Activated T-cell treated with anti-CD3 and anti-CD28 coated beads, Interleukin-2, amount 50 U/mL, for 1 hour (primary cell): ENCODE measurements around the gene MYBPC2.
"Not testable (repeated sequence)": the region's sequence is repeated elsewhere in the genome, so short reads cannot be mapped to it uniquely, and the experiment has no call there.

Source experiments
- DNase-seq: peaks from one replicate; pipeline ENCODE4 v3.0.0-alpha.2; 2020

MYBPC2 gene

DNA sequence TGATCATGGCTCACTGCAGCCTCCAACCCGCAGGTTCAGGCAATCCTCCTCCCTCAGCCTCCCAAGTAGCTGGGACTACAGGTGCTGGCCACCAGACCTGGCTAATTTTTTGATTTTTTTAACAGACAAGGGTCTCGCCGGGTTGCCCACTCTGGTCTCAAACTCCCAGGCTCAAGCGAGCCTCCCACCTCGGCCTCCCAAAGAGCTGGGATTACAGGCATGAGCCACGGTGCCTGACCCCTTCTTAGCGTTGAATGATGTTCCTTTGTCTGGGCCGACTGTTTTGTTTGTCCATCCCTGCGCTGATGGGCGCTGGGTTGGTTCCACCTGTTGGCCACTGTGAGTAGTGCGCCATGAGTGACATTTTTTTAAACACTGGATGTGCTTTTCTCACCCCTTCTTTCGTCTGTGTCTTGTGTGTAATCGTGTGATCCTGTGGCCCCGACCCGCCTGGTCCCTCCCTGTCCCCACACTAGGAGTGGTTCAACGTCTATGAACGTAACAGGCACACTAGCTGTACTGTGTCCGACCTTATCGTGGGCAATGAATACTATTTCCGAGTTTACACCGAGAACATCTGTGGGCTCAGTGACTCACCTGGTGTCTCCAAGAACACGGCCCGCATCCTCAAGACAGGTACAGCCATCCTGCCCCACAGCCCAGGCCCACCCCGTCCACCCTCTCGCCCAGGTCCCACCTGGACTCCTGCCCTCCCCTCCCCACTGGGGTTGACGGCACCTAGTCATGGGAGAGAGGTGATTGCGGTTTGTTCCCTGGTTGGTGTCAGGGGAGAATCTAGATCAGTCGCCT is 28.6 kb downstream of the MYBPC2 start:
- peak; percentile 65 for DNase-seq

DNA sequence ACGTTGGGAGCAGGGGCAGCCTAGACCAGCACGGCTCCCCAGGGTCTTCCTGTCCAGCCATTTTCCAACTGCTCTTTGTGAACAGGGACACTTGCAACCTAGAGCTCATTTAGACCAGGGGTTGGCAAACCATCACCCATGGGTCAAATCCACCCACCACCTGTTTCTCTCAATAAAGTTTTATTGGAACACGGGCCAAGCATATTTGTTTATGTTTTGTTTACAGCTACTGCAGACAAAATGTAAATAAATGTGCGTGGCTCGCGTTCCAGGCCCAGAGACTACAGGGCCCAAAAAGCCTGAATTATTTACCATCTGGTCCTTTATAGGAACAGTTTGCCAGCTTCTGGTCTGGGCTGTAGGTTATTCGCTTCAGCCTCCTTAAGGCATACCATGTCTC is 30.3 kb downstream of the MYBPC2 start:
- DNase-seq = no peak

- no peak for DNase-seq
Measured at GRCh38 chr19:50464348-50464747, 31.7 kb downstream of the MYBPC2 start.

DNA sequence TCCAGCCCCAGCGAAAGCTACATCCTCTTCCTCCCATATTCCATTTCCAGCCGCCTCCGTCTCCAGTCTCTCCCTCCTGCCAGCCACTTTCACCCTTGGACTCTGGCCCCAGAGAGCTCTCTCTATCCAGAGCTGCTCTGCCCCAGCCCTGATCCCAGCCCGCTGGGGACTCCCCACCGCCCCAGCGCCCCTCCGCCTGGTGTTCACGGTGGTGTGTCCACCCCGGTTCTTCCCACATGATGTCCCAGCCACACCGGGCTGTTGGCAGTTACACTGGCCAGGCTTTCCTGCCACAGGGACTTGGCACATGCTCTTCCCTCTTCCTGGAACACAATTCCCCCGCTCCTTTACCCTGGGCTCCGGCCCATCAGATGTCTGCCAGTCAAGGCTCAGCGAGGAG is 32.3 kb downstream of the MYBPC2 start:
- no peak for DNase-seq

- no peak for DNase-seq
Measured at GRCh38 chr19:50465986-50466705, 33.5 kb downstream of the MYBPC2 start.

GRCh38 chr19:50466706-50467039 is 34.0 kb downstream of the MYBPC2 start:
- no peak for DNase-seq

GRCh38 chr19:50467566-50467965 is 34.9 kb downstream of the MYBPC2 start:
- DNase-seq = no peak

DNA sequence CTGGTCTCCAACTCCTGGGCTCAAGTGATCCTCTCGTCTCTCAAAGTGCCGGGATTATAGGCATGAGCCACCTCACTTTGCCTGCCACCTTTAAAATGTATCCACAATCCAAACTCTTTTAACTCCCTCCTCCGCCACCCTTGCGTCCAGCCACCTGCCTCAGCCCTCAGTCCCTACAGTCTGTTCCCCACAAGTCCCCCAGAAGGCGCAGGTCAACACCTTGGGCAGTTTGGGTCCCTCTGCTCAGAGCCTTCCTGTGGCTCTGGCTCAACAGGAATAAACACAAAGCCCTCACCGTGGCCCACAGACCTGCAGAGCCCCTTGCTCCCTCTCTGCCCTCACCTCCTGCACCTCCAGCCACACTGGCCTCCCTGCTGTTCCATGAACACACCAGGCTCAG is 36.1 kb downstream of the MYBPC2 start:
- no peak for DNase-seq

DNA sequence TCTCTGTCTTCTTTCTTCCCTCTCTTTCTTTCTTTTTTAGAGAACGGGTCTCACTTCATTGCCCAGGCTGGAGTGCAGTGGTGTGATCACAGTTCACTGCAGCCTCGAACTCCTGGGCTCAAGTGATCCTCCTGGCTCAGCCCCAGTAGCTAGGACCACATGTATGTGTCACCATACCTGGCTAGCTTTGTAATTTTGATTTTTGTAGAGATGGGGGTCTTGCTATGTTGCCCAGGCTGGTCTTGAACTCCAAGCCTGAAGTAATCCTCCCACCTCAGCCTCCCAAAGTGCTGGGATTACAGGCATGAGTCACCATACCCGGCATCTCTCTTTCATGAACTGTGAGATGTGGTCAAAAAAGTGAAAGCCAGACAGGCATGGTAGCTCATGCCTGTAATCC is 40.6 kb downstream of the MYBPC2 start:
- not testable (repeated sequence) for DNase-seq

DNA sequence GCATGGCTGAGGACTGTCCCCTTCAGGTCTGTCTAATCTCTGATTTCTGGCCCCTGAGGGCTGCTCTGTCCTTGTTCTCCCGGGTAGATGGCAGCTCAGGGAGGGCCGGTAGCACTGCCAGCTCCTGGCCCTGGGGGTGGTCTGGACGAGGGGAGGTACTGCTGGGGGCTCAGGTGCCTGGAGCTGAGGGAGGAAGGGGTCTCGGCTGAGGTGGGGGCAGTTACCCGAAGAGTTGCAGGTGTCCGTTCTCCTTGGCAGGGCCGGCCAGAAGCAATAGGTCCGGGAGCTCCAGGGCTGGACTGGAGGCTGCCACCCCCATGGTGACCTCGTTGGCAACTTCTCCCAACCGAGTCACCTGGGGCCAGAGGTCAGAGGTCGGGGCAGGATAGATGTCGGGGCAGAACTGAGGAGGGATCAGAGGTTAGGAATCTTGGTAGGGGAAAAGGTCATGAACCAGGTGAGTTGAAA is 42.4 kb downstream of the MYBPC2 start:
- no peak for DNase-seq

GRCh38 chr19:50475736-50476223 is 43.1 kb downstream of the MYBPC2 start:
- no peak for DNase-seq

DNA sequence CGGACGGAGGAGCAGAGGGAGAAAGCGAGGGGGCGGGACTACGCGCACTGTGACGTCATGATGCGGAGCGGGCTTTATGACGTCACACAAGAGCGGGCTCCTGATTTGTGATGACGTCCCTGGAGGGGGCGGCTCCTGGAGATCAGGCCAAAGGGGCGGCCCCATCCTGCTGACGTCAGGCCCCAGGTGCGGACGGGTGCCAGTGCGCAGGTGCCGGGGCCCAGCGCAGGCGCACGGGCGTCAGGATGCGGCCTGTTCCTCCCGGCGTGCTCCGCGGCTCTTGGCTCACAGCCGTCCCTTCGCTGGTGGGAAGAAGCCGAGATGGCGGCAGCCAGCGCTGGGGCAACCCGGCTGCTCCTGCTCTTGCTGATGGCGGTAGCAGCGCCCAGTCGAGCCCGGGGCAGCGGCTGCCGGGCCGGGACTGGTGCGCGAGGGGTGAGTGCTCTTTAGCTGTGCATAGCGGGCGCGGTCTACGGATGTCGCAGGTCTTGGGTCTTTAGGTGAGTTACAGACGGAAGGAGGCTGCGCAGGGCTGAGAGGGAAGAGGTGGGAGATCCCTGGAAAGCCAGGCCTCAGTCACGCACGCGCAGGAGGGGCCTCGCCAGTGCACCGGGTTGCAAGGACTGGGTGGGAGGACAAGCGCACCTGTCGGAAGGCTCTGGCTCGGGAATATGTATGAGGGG is 43.7 kb downstream of the MYBPC2 start, which contains the start of the genes EMC10 and GARIN5A:
Gene EMC10, plus strand, starts transcription at position 284 of the 683 bp plus-strand sequence. Its CDS starts 38 bp downstream, at position 322.
Gene GARIN5A, minus strand, starts transcription at position 625 of the 683 bp plus-strand sequence. Its CDS starts 460 bp downstream, at position 165.
- DNase-seq = peak; percentile 96

- no peak for DNase-seq
Measured at GRCh38 chr19:50476907-50477238, 44.2 kb downstream of the MYBPC2 start.

GRCh38 chr19:50477751-50478515 is 45.2 kb downstream of the MYBPC2 start:
- DNase-seq = no peak

DNA sequence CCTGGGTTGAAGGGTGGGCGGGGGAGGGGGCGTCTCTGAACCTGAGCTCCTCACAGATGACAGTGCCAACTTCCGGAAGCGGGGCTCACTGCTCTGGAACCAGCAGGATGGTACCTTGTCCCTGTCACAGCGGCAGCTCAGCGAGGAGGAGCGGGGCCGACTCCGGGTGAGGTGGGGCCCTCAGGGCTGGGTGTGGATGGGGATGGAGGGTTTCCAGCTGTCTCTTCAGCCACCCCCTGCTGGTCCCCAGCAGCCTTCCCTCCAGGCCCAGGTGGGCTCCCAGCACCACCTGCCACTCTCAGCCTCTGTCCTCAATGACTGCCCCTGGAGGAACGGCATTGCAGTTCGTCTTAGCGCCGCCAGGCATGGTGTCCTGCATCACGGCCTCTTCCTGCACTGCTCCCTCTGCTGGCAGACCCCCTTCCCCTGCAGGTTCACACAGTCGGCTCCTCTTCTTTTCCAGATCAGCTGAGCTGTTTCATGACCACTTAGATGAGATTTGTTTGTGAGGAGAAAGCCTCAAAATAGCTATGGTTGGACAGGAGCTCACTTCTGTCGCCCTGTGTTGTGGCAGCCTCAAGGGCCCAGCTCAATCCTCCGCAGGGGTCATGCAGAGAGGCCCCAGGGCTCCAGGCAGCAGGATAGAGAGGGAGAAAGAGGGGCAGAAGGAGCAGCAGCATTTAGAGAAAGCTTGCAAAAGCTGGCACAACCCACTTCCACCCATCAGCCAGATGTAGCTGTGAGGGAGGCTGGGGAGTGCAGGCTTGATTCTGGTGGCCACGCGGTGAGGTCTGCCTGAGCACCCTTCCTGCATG is 46.4 kb downstream of the MYBPC2 start:
- DNase-seq = no peak

- no peak for DNase-seq
Measured at GRCh38 chr19:50479761-50480251, 47.1 kb downstream of the MYBPC2 start.

GRCh38 chr19:50480281-50481111 is 47.8 kb downstream of the MYBPC2 start:
- no peak for DNase-seq

- DNase-seq = no peak
Measured at GRCh38 chr19:50481351-50482149, 48.9 kb downstream of the MYBPC2 start.

DNA sequence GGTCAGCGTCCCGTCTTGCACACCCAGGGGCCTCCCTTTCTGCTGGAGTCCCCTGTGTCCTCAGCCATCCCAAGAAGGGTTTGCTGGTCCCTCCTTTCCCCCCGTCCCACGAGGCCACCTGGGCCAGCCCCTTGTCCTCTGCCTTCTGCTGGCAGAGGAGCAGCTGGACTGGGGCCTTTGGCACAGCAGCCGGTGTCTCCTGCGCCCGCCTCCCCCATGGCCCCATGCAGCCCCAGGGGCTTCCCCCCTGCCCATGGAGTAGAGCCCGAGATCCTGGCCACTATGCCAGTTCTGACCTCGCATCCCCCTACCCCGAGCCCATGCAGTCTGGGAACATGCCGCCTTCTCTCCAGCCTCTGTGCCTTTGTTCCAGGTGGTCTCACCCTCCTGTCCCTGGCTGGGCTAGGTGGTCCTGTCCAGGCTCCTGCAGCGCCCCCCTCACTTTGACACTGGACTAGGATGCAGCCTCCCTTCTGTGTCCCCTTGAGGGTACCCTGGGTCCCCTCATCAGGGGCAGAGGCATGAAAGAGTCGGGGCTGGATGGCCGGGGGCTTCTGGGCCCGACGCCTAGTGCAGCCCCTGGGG is 49.7 kb downstream of the MYBPC2 start:
- DNase-seq = no peak
